WTC11 (cell line): Measurements from ENCODE around the gene CLIC3. TPM values are rescaled to one million over a fixed set of nuclear protein-coding genes. Genes with fewer than 3 reads are reported as not detected.

ENCODE experiments used
- ATAC-seq: fragments of 200-7000 bp; cut with Tn5 transposase; 2 replicates; pipeline ENCODE4 v1.10.0; 2021; ENCODE audit warnings: mild to moderate bottlenecking, moderate library complexity
- CTCF ChIA-PET: fragments of 300-600 bp; sonication (Branson Sonifier 250); formaldehyde crosslinking; loops from one replicate; lab custom pipeline; 2021; ENCODE audit warnings: antibody characterized with exemption; lab: Charles Lee
- POLR2A ChIA-PET: fragments of 350-600 bp; sonication (Branson Sonifier 250); formaldehyde crosslinking; loops from one replicate; lab custom pipeline; 2021; ENCODE audit warnings: antibody characterized with exemption; lab: Charles Lee
- DNase-seq: peaks from one replicate; pipeline ENCODE4 v3.0.0; 2021; ENCODE audit warnings: low spot score
- H3K27ac Mint-ChIP-seq: 2 replicates; pipeline ENCODE4 v1.8.0; 2021; ENCODE audit warnings: mixed read lengths
- H3K27me3 Mint-ChIP-seq: 2 replicates; pipeline ENCODE4 v1.8.0; 2021; ENCODE audit warnings: low read depth, mild to moderate bottlenecking, moderate library complexity, mixed read lengths
- H3K36me3 Mint-ChIP-seq: 2 replicates; pipeline ENCODE4 v1.8.0; 2021; ENCODE audit warnings: mixed read lengths
- H3K4me1 Mint-ChIP-seq: 2 replicates; pipeline ENCODE4 v1.8.0; 2022; ENCODE audit warnings: mixed read lengths
- H3K4me3 Mint-ChIP-seq: 2 replicates; pipeline ENCODE4 v1.8.0; 2021; ENCODE audit warnings: mild to moderate bottlenecking, moderate library complexity, mixed read lengths
- H3K9me3 Mint-ChIP-seq: 2 replicates; pipeline ENCODE4 v1.8.0; 2021; ENCODE audit warnings: mixed read lengths
- CREM ChIP-seq: sonication (generic); formaldehyde crosslinking; IDR thresholded peaks from 2 replicates; pipeline ENCODE4 v1.8.1; 2022; ENCODE audit warnings: mild to moderate bottlenecking, missing genetic modification reagents, moderate library complexity
- GABPB1 ChIP-seq: sonication (generic); formaldehyde crosslinking; IDR thresholded peaks from 2 replicates; pipeline ENCODE4 v1.8.1; 2023; ENCODE audit warnings: mild to moderate bottlenecking, missing genetic modification reagents
- GTF2I ChIP-seq: fragments of 250-450 bp; sonication (Bioruptor Pico); conservative IDR thresholded peaks from 2 replicates; pipeline ENCODE4 v1.4.0; 2021; ENCODE audit warnings: mild to moderate bottlenecking
- NFYB ChIP-seq: sonication (generic); formaldehyde crosslinking; conservative IDR thresholded peaks from 2 replicates; pipeline ENCODE4 v1.8.0; 2022; ENCODE audit warnings: low read depth, missing genetic modification reagents
- NR2C2 ChIP-seq: sonication (generic); formaldehyde crosslinking; IDR thresholded peaks from 2 replicates; pipeline ENCODE4 v1.8.0; 2022; ENCODE audit warnings: mild to moderate bottlenecking, missing genetic modification reagents
- RELA ChIP-seq: sonication (generic); formaldehyde crosslinking; IDR thresholded peaks from 2 replicates; pipeline ENCODE4 v1.8.1; 2022; ENCODE audit warnings: missing genetic modification reagents, mild to moderate bottlenecking, borderline replicate concordance
- SMAD4 ChIP-seq: sonication (generic); formaldehyde crosslinking; IDR thresholded peaks from 2 replicates; pipeline ENCODE4 v1.8.0; 2022; ENCODE audit warnings: mild to moderate bottlenecking, missing genetic modification reagents
- SOX15 ChIP-seq: fragments of 250-450 bp; sonication (Bioruptor Pico); IDR thresholded peaks from 2 replicates; pipeline ENCODE4 v1.9.0; 2021; ENCODE audit warnings: mild to moderate bottlenecking
- ZNF138 ChIP-seq: sonication (generic); formaldehyde crosslinking; conservative IDR thresholded peaks from 2 replicates; pipeline ENCODE4 v1.8.1; 2022; ENCODE audit warnings: mild to moderate bottlenecking, moderate library complexity, missing genetic modification reagents
- ZNF416 ChIP-seq: fragments of 250-450 bp; sonication (Bioruptor Pico); IDR thresholded peaks from 2 replicates; pipeline ENCODE4 v1.9.0; 2021; ENCODE audit warnings: mild to moderate bottlenecking, inconsistent platforms
- total RNA-seq: library from RNA; stranded (reverse); gene quantifications from 3 replicates; pipeline ENCODE4 v1.2.3, GENCODE V29; 2021
- TF ChIP-seq, protein P1 (sequence below): sonication (generic); formaldehyde crosslinking; IDR thresholded peaks from 2 replicates; pipeline ENCODE4 v1.8.0; 2023; ENCODE audit warnings: mild to moderate bottlenecking, missing genetic modification reagents
- TF ChIP-seq, protein P2 (sequence below): sonication (generic); formaldehyde crosslinking; IDR thresholded peaks from 2 replicates; pipeline ENCODE4 v1.8.0; 2022; ENCODE audit warnings: missing genetic modification reagents
- TF ChIP-seq, protein P3 (sequence below): sonication (generic); formaldehyde crosslinking; IDR thresholded peaks from 2 replicates; pipeline ENCODE4 v1.8.0; 2022; ENCODE audit warnings: mild to moderate bottlenecking, missing genetic modification reagents
- TF ChIP-seq, protein P4 (sequence below): sonication (generic); formaldehyde crosslinking; IDR thresholded peaks from 2 replicates; pipeline ENCODE4 v1.8.0; 2022; ENCODE audit warnings: mild to moderate bottlenecking, missing genetic modification reagents

Gene CLIC3
- total RNA-seq, 1 experiment from 2014 or later: 0.31 TPM

DNA sequence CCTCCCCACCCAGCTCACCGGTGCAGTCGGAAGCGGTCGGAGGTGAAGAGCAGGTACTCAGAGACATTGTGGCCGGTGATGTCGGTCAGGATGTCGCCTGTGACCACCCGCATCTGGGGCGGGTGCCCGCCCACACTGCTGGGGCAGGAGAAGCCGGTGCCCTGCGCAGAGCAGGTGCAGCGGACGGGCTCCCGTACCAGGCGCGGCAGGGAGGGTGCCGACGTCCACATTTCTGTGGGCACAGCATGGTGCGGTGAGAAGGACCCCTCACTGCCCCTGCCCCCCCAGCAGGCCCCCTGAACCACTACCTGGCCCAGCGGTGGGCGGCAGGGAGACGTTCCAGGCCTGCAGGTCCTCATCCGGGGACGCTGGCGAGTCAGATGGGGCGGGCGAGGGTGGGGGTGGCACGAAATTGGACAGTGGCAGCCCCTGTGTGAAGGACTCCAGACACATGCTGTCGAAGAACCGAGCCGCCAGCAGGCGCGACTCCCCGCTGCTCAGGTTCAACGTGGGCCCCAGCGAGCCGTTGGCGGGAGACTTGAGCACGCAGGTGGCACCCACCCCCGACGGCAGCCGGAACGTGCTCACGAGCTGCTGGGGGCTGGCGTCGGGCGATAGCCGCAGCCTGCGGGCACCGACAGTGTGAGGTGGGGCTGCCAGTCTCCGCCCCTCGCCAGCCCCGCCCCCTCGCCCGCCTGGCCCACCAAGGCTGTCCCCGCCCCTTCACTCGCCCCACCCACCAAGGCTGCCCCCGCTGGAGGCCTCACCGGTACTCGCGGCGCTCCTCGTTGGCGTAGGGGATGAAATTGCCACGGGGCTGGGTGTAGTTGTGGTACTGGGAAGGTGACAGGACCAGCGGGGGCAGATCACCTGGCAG lies 16.6 kb upstream of the CLIC3 start:
- ChIA-PET CTCF (interaction anchor here (0.5 to 3.3 kb wide), 3 partner anchors 22 to 120 kb away, joined by 3 to 14 read pairs (median 4); no protein-coding TSS in a partner anchor), POLR2A (interaction anchor here (0.6 kb wide), 1 partner anchor 361 kb away, joined by 3 read pairs; no protein-coding TSS in a partner anchor)
- TF ChIP-seq GABPB1 (CRISPR knock-in tag) (no peak), SMAD4 (CRISPR knock-in tag) (no peak), RELA (CRISPR knock-in tag) (no peak), NR2C2 (CRISPR knock-in tag) (no peak), ZNF416 (CRISPR knock-in tag) (no peak)
- TF ChIP-seq, protein P1, sequence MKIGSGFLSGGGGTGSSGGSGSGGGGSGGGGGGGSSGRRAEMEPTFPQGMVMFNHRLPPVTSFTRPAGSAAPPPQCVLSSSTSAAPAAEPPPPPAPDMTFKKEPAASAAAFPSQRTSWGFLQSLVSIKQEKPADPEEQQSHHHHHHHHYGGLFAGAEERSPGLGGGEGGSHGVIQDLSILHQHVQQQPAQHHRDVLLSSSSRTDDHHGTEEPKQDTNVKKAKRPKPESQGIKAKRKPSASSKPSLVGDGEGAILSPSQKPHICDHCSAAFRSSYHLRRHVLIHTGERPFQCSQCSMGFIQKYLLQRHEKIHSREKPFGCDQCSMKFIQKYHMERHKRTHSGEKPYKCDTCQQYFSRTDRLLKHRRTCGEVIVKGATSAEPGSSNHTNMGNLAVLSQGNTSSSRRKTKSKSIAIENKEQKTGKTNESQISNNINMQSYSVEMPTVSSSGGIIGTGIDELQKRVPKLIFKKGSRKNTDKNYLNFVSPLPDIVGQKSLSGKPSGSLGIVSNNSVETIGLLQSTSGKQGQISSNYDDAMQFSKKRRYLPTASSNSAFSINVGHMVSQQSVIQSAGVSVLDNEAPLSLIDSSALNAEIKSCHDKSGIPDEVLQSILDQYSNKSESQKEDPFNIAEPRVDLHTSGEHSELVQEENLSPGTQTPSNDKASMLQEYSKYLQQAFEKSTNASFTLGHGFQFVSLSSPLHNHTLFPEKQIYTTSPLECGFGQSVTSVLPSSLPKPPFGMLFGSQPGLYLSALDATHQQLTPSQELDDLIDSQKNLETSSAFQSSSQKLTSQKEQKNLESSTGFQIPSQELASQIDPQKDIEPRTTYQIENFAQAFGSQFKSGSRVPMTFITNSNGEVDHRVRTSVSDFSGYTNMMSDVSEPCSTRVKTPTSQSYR (CRISPR knock-in tag): no peak
- no peak overlapping the region for H3K4me3 Mint-ChIP-seq
- peak; percentile 65 for ATAC-seq
- H3K27ac Mint-ChIP-seq: no peak overlapping the region
- no peaks in the 10 kb centered on the region for H3K9me3 Mint-ChIP-seq
- H3K27me3 Mint-ChIP-seq: no peaks in the 10 kb centered on the region
- peak; percentile 70 for DNase-seq
- peaks cover 9% of the 10 kb centered on the region for H3K36me3 Mint-ChIP-seq
- no peaks in the 10 kb centered on the region for H3K4me1 Mint-ChIP-seq

DNA sequence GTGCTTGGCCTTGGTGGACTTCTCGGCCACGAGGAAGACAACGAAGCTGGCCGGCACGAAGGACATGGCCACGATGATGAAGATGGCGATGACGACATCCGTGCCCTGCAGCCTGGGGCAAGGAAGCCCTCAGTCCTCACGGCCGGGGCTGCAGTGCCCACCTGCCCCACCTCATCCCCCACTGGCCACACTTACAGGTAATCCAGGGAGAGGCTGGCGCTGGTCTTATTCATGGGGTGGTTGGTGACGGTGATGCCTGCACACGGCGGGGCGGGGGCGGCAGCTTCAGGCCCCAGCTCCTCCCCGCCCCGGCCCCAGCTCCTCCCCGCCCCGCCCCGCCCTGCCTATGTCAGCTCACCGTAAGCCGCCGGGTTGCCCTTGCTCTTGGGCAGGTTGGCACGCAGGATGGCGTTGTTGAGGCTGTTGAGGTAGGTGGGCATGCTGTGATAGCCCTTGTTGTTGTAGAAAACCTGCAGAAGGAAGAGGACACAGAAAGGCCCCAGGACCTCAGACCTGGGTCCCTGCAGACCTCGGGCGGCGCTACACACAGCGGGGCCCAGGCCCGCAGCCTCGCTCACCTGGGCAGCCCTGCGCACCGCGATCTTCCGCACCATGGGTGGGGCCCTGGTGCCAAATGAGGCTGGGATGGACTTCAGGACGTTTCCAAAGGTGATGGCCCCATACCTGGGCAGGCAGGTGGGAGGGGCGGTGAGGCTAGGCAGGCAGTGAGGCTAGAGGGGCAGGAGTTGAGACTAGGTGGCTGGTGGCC lies 15.7 kb upstream of the CLIC3 start:
- Mint-ChIP-seq H3K36me3 (peaks cover 8% of the 10 kb centered on the region), H3K4me3 (no peak overlapping the region), H3K27me3 (no peaks in the 10 kb centered on the region), H3K4me1 (no peaks in the 10 kb centered on the region), H3K27ac (no peak overlapping the region), H3K9me3 (no peaks in the 10 kb centered on the region)
- no peak for DNase-seq
- POLR2A ChIA-PET: interaction anchor here (0.6 kb wide), 1 partner anchor 360 kb away, joined by 3 read pairs; no protein-coding TSS in a partner anchor
- no peak for ATAC-seq
- TF ChIP-seq, protein P2, sequence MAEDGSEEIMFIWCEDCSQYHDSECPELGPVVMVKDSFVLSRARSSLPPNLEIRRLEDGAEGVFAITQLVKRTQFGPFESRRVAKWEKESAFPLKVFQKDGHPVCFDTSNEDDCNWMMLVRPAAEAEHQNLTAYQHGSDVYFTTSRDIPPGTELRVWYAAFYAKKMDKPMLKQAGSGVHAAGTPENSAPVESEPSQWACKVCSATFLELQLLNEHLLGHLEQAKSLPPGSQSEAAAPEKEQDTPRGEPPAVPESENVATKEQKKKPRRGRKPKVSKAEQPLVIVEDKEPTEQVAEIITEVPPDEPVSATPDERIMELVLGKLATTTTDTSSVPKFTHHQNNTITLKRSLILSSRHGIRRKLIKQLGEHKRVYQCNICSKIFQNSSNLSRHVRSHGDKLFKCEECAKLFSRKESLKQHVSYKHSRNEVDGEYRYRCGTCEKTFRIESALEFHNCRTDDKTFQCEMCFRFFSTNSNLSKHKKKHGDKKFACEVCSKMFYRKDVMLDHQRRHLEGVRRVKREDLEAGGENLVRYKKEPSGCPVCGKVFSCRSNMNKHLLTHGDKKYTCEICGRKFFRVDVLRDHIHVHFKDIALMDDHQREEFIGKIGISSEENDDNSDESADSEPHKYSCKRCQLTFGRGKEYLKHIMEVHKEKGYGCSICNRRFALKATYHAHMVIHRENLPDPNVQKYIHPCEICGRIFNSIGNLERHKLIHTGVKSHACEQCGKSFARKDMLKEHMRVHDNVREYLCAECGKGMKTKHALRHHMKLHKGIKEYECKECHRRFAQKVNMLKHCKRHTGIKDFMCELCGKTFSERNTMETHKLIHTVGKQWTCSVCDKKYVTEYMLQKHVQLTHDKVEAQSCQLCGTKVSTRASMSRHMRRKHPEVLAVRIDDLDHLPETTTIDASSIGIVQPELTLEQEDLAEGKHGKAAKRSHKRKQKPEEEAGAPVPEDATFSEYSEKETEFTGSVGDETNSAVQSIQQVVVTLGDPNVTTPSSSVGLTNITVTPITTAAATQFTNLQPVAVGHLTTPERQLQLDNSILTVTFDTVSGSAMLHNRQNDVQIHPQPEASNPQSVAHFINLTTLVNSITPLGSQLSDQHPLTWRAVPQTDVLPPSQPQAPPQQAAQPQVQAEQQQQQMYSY (CRISPR knock-in tag): no peak
- TF ChIP-seq SOX15 (CRISPR knock-in tag) (no peak), ZNF138 (CRISPR knock-in tag) (no peak), NFYB (no peak), GTF2I (CRISPR knock-in tag) (no peak), CREM (CRISPR knock-in tag) (no peak)
- TF ChIP-seq, protein P3, sequence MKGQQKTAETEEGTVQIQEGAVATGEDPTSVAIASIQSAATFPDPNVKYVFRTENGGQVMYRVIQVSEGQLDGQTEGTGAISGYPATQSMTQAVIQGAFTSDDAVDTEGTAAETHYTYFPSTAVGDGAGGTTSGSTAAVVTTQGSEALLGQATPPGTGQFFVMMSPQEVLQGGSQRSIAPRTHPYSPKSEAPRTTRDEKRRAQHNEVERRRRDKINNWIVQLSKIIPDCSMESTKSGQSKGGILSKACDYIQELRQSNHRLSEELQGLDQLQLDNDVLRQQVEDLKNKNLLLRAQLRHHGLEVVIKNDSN (CRISPR knock-in tag): no peak
- TF ChIP-seq, protein P4, sequence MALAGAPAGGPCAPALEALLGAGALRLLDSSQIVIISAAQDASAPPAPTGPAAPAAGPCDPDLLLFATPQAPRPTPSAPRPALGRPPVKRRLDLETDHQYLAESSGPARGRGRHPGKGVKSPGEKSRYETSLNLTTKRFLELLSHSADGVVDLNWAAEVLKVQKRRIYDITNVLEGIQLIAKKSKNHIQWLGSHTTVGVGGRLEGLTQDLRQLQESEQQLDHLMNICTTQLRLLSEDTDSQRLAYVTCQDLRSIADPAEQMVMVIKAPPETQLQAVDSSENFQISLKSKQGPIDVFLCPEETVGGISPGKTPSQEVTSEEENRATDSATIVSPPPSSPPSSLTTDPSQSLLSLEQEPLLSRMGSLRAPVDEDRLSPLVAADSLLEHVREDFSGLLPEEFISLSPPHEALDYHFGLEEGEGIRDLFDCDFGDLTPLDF: no peak
- CTCF ChIA-PET: interaction anchor here (0.5 to 3.3 kb wide), 5 partner anchors 15 to 34 kb away, joined by 3 to 14 read pairs (median 7); partner anchors contain the start of genes ABCA2 and CLIC3
